Glutamatergic neuron (in vitro differentiated cells): ENCODE data around the gene ATP2B2. TPM values are rescaled to one million over a fixed set of nuclear protein-coding genes. Genes with fewer than 3 reads are reported as not detected.

Experiments used
- DNase-seq: peaks from one replicate; pipeline ENCODE4 v3.0.0; 2022
- H3K27ac Mint-ChIP-seq: one replicate; pipeline ENCODE4 v1.8.0; 2020; ENCODE audit warnings: mild to moderate bottlenecking, mixed read lengths, inconsistent platforms; ENCODE audit not compliant: unreplicated experiment
- H3K27me3 Mint-ChIP-seq: one replicate; pipeline ENCODE4 v1.8.0; 2020; ENCODE audit warnings: mild to moderate bottlenecking, moderate library complexity, mixed read lengths, inconsistent platforms; ENCODE audit not compliant: unreplicated experiment
- H3K36me3 Mint-ChIP-seq: one replicate; pipeline ENCODE4 v1.8.0; 2020; ENCODE audit warnings: mild to moderate bottlenecking, mixed read lengths, inconsistent platforms; ENCODE audit not compliant: unreplicated experiment
- H3K4me1 Mint-ChIP-seq: one replicate; pipeline ENCODE4 v1.8.0; 2020; ENCODE audit warnings: mild to moderate bottlenecking, low read depth, mixed read lengths, inconsistent platforms; ENCODE audit not compliant: unreplicated experiment
- H3K4me3 Mint-ChIP-seq: one replicate; pipeline ENCODE4 v1.8.0; 2020; ENCODE audit warnings: mild to moderate bottlenecking, mixed read lengths, inconsistent platforms; ENCODE audit not compliant: unreplicated experiment
- H3K9me3 Mint-ChIP-seq: one replicate; pipeline ENCODE4 v1.8.0; 2020; ENCODE audit warnings: mild to moderate bottlenecking, moderate library complexity, mixed read lengths, inconsistent platforms; ENCODE audit not compliant: unreplicated experiment
- CTCF ChIP-seq: fragments of 200-600 bp; sonication (generic); IDR thresholded peaks from one replicate; pipeline ENCODE4 v1.5.0; 2021; ENCODE audit not compliant: partially characterized antibody, unreplicated experiment
- total RNA-seq: library from RNA; stranded (reverse); fragmentation: NEBNext Ultra II Directional; extraction: Animal tissue kit (Norgen Biotek cat#: 25700); gene quantifications from one replicate; pipeline ENCODE4 v1.2.1, GENCODE V29; 2021; ENCODE audit not compliant: unreplicated experiment

ATP2B2 gene
- total RNA-seq, 1 donor from 2014 or later: 31.2 TPM

DNA sequence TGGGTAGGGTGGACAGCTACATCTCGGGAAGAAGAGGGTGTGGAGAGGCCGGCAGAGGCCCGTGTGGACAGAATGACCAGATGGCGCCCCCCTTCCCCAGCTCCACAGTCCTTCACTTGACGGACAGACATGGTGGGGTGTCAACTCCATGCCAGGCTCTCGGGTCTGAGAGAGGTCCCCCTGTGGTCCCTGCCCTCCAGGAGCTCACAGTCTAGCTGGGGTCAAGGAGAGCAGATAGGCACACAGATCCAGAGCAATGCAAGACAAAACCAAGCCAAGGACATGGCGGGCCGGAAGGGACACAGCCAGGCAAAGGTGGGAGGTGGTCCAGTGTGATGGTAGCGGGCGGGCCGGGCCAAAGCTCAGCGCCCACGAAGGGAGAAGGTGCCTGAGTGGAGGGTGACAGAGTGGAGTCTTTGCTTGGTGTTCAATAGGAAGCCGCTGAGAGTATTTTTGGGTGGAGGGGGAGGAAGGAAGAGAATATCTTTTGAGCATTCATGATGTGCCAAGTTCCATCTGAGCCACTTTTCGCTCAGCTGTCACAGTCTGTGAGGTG, 112.4 kb downstream of the ATP2B2 start:
- Mint-ChIP-seq H3K27me3 (peaks cover 19% of the 10 kb centered on the region), H3K27ac (no peak overlapping the region)

DNA sequence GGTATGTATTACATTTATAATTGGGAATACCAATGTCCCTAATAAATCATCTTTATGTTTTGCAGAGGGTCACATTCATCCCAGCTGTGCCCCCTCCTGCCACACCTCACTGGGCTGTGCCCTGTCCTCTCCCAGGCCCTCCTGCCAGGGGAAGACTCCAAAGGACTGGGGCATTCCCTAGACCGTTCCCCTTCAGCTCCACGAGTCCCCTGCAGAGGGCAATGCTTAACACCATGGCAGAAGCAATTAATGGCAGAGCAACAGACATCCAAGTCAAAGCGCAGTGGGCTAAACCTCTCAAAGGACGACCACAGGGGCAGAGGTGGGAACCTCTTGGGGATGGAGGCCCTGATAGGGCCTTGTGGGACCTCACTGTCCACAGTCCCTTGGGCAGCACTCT, 113.1 kb downstream of the ATP2B2 start:
- peaks cover 17% of the 10 kb centered on the region for H3K27me3 Mint-ChIP-seq
- peaks cover 29% of the 10 kb centered on the region for H3K36me3 Mint-ChIP-seq
- DNase-seq: no peak
- no peak overlapping the region for H3K4me3 Mint-ChIP-seq
- H3K4me1 Mint-ChIP-seq: no peaks in the 10 kb centered on the region
- H3K9me3 Mint-ChIP-seq: peaks cover 8% of the 10 kb centered on the region
- no peak overlapping the region for H3K27ac Mint-ChIP-seq
- TF ChIP-seq CTCF: no peak

More for the DNA sequence above, 112.4 kb downstream of the ATP2B2 start:
- no peak overlapping the region for H3K4me3 Mint-ChIP-seq
- no peaks in the 10 kb centered on the region for H3K4me1 Mint-ChIP-seq
- H3K36me3 Mint-ChIP-seq: peaks cover 22% of the 10 kb centered on the region
- TF ChIP-seq CTCF: no peak
- DNase-seq: no peak
- H3K9me3 Mint-ChIP-seq: peaks cover 6% of the 10 kb centered on the region

DNA sequence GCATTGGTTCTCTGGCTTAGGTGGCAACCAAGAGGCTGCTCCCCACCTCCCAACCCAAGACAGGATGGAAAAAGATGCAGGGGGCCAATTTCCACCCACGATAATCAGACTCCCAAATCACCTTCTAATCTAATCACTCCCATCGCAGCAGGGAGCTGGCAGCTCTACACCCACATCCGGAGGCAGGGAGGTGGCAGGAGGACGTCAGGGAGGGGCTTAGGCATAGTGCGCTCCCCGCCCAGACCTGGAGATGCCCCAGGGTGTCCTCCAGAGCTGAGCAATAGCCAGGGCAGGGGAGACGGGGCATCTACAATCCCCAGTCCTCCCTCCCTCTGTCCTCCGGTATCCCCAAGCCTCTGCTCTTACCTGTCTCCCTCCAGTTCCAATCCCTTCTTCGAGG, 114.0 kb downstream of the ATP2B2 start:
- peaks cover 6% of the 10 kb centered on the region for H3K9me3 Mint-ChIP-seq
- peaks cover 13% of the 10 kb centered on the region for H3K27me3 Mint-ChIP-seq
- no peak overlapping the region for H3K4me3 Mint-ChIP-seq
- H3K27ac Mint-ChIP-seq: no peak overlapping the region
- H3K36me3 Mint-ChIP-seq: peaks cover 37% of the 10 kb centered on the region
- no peaks in the 10 kb centered on the region for H3K4me1 Mint-ChIP-seq
- no peak for TF ChIP-seq CTCF
- no peak for DNase-seq

DNA sequence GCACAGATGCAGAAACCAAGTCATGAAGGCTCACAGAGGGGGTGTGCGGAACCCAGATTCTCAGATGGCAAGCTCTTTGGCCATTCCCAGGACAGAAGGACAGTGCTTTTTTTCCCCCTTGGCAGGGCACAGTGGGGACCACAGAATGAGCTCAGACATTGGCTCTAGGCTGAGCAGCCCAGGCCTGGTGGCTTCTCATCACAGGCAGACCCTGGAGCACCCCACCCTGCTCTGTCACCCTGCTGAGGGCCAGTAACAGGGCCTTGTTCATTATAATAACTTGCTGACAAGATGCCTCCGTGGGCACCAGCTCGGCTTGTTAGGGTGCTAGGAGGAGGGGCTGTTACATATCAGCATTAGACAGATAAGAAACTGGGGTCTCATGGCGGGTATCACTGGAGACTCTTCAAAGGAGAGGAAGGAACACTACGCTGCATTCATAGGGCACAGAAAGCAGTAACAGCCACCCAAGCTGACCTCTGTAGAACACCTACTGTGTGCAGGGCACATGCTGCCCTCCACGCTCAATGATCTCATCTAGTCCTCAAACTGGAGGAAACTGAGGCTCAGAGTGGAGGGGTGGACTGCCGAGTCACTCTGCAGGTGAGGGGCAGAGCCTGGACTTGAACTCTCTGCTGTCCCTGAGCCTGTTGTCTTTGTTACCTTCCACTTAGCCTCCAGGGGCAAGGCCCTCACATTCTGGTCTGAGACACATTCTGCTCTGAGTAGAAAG, 114.6 kb downstream of the ATP2B2 start:
- no peak for TF ChIP-seq CTCF
- H3K27me3 Mint-ChIP-seq: peaks cover 12% of the 10 kb centered on the region
- peaks cover 37% of the 10 kb centered on the region for H3K36me3 Mint-ChIP-seq
- H3K27ac Mint-ChIP-seq: no peak overlapping the region
- DNase-seq: no peak
- no peaks in the 10 kb centered on the region for H3K4me1 Mint-ChIP-seq
- H3K9me3 Mint-ChIP-seq: peaks cover 8% of the 10 kb centered on the region
- H3K4me3 Mint-ChIP-seq: no peak overlapping the region

- Mint-ChIP-seq H3K4me1 (no peaks in the 10 kb centered on the region), H3K27me3 (peaks cover 9% of the 10 kb centered on the region), H3K36me3 (peaks cover 37% of the 10 kb centered on the region), H3K9me3 (peaks cover 10% of the 10 kb centered on the region), H3K4me3 (no peak overlapping the region), H3K27ac (no peak overlapping the region)
- TF ChIP-seq CTCF: no peak
- no peak for DNase-seq
Observed at GRCh38 chr3:10389995-10390394, 115.4 kb downstream of the ATP2B2 start.
